CD4-positive, alpha-beta T cell treated with Interferon gamma for 1 hour (primary cell): Measurements from ENCODE around the gene AFAP1L2.

ENCODE experiments used
- DNase-seq: peaks from one replicate; pipeline ENCODE4 v3.0.0-alpha.2; 2020

AFAP1L2 gene

GRCh38 chr10:114283535-114284234 is 120.6 kb downstream of the AFAP1L2 start:
- DNase-seq, result no peak

- no peak for DNase-seq
Measured at GRCh38 chr10:114283091-114283490, 121.2 kb downstream of the AFAP1L2 start.

- no peak for DNase-seq
Measured at GRCh38 chr10:114282526-114282925, 121.8 kb downstream of the AFAP1L2 start.

- DNase-seq, result no peak
Measured at GRCh38 chr10:114281461-114281860, 122.8 kb downstream of the AFAP1L2 start.

- DNase-seq, result no peak
Measured at GRCh38 chr10:114281006-114281405, 123.3 kb downstream of the AFAP1L2 start.

GRCh38 chr10:114279901-114280644 is 124.2 kb downstream of the AFAP1L2 start:
- DNase-seq, result no peak

GRCh38 chr10:114279289-114279688 is 125.0 kb downstream of the AFAP1L2 start:
- no peak for DNase-seq

GRCh38 chr10:114278884-114279191 is 125.5 kb downstream of the AFAP1L2 start:
- DNase-seq, result no peak

GRCh38 chr10:114278140-114278883 is 126.0 kb downstream of the AFAP1L2 start:
- DNase-seq, result no peak

- no peak for DNase-seq
Measured at GRCh38 chr10:114276671-114277070, 127.6 kb downstream of the AFAP1L2 start.

- no peak for DNase-seq
Measured at GRCh38 chr10:114276066-114276465, 128.2 kb downstream of the AFAP1L2 start.

- no peak for DNase-seq
Measured at GRCh38 chr10:114274616-114275453, 129.5 kb downstream of the AFAP1L2 start.

- no peak for DNase-seq
Measured at GRCh38 chr10:114273910-114274309, 130.4 kb downstream of the AFAP1L2 start.

GRCh38 chr10:114272696-114273095 is 131.6 kb downstream of the AFAP1L2 start:
- DNase-seq, result no peak

- DNase-seq, result no peak
Measured at GRCh38 chr10:114271779-114272167, 132.5 kb downstream of the AFAP1L2 start.

GRCh38 chr10:114271075-114271778 is 133.1 kb downstream of the AFAP1L2 start:
- no peak for DNase-seq

GRCh38 chr10:114266521-114266920 is 137.8 kb downstream of the AFAP1L2 start:
- no peak for DNase-seq

GRCh38 chr10:114265392-114266053 is 138.8 kb downstream of the AFAP1L2 start:
- no peak for DNase-seq

GRCh38 chr10:114262496-114262895 is 141.8 kb downstream of the AFAP1L2 start:
- no peak for DNase-seq

GRCh38 chr10:114261076-114261475 is 143.2 kb downstream of the AFAP1L2 start:
- no peak for DNase-seq

- no peak for DNase-seq
Measured at GRCh38 chr10:114260366-114260765, 143.9 kb downstream of the AFAP1L2 start.

GRCh38 chr10:114259824-114260223 is 144.5 kb downstream of the AFAP1L2 start:
- DNase-seq, result no peak
